GM15510 (cell line): ENCODE data around the gene DAPK1.

ENCODE experiments used
- POLR2A ChIP-seq: IDR thresholded peaks from 3 replicates; pipeline ENCODE4 v1.6.1; 2011; ENCODE audit warnings: borderline replicate concordance; ENCODE audit not compliant: insufficient read length; ENCODE audit errors: extremely low read depth

The DAPK1 gene

DNA sequence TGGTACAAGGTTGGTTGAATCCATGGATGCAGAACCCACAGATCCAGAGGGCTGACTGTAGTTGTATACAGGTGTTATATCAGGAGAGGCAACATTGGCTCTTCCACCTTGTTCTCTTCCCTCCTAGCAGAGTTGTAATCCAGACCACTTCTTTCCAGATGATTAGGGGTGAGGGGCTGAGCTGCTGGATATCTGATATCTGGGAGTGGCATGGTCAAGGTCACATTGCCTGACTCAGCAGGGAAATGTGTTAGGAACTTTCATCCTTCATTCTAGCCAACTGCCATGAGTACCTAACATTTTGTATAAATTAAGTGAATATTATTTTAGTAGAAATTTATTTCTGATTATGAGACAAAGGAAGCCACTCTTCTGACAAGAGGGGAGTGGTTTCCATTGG lies 7.3 kb downstream of the DAPK1 start:
- no peak for TF ChIP-seq POLR2A

DNA sequence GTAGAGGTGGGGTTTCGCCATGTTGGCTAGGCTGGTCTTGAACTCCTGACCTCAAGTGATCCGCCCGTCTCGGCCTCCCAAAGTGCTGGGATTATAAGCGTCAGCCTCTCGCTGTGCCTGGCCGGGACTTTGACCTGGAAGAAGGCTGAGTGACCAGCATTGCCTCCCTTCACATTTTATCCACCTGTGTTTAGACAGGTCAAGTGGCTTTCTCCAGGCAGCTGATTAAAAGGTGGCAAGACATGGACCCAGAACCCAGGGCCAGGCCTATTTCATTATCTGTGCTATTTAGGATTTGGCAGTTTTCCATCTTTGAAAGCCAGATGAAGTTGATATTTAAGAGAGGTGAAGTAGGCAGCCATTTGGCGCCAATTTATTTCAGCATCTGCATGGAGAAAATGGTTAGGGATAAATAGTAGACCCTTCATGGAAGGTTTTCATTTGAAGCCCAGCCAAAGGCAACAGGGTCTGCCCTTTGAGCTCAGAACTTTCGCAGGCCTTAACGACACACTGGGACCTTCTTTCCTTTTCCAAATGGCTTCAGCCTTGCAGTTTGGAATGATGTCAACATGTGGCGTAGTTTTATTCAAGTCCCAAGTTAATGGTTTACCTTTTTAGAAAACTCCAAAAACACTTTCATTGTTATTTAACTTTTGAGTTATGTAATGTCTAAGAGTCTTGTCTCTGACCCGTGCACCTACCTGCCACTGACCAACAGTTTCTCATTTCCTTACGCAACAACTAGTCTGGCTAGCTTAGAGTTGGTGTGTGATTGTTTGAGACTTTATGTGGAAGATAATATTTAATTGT lies 8.4 kb downstream of the DAPK1 start:
- no peak for TF ChIP-seq POLR2A

DNA sequence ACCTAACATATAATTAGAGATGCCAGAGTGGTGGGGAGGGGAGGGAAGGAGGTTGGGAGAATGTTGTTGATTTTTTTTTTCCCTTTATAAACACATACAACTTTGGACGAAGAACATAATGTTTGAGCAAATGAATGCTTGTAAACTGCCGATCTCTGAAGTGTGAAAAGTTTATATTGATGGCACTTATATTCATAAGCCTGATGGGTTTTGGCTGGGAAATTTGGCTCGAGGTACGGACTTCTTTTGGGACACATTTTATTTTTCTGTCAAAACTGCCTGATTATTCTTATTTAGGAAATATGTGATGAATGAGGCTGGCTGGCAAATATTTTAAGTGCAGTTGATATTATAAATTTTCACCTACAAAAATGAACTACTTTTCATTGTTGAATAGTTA lies 9.9 kb downstream of the DAPK1 start:
- TF ChIP-seq POLR2A, result no peak

DNA sequence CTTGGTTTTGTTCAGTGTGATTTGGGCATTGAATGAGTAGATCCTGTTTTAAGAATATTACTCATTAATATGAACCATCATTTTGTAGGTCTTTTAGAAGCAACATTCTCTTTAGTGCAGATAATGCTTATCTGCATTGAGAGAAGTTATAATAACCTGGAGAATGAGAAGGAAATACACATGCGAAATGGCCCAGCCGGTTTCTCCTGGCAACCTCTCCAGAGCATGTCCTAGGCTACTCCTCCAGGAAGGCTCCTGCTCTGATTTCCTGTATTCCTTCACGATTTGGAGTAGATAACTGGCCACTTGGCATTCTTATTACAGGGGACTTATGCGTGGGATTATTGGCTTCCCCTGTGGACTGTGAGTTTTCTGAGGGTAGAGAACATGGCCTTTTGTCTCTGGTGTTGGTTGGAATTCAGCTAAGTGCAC lies 12.6 kb downstream of the DAPK1 start:
- no peak for TF ChIP-seq POLR2A

DNA sequence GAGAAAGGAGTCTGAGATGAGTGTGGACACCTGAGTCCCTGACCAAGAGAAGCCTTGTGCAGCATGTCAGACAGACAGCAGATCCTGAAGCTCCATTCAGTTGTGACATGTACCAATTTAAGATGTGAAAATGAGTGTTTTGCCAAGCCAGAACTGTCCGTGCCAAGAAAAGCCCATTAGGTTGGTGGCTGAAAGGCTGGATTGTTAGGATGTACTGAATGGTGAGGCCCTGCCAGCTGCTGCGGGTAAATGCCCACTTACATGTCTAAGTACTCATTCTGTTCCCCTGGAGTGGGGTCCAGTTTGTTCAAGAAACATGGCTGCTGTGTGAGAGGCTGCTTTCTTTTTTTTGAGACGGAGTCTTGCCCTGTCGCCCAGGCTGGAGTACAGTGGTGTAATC lies 14.6 kb downstream of the DAPK1 start:
- no peak for TF ChIP-seq POLR2A

DNA sequence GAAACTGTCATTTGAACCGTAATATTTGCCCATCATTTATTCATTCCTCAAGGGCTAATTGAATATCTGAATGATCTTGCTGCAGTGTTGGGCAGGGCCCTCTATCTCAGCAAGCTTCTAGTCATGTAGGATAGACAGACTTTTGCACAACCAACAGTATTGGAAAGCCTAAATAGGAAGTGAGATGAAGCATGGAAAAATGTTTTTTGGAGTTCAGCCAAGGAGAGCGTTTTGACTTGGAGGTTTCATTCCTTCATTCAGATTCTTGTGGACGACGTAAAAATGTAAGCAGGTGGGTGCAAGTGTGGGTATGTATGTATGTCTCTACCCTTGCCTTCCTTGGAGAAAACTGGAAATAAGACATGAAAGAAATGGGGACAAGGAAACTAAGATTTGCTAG lies 15.5 kb downstream of the DAPK1 start:
- no peak for TF ChIP-seq POLR2A

DNA sequence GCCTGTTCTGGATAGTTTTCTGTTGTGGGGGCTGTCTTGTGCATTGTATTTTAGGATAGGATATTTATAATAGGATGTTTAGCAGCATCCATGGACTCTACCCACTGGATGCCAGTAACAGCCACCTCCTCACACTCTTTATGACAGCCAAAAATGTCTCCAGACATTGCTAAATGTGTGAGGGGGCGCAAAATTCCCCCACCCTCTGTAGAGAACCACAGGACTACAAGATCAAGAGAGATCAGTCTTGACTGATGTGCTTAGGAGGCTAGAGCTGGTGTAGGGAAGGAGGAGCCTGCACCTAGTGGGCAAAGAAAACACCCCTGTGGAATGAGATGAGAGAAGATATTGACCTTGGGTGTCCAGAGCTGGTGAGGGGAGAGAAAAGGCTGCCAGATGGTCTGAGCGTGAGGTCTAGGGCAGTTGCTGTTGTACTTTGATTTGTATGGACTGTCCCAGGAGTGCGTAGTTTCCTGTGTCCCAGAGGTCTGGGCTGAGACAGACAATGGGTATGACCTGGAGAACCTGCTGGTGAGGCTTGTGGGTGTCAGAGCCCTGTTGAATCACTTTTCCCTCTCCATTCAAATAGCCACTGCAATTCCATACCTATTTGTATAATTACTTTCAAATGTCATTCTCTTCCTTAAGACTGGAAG lies 16.3 kb downstream of the DAPK1 start:
- TF ChIP-seq POLR2A, result no peak

DNA sequence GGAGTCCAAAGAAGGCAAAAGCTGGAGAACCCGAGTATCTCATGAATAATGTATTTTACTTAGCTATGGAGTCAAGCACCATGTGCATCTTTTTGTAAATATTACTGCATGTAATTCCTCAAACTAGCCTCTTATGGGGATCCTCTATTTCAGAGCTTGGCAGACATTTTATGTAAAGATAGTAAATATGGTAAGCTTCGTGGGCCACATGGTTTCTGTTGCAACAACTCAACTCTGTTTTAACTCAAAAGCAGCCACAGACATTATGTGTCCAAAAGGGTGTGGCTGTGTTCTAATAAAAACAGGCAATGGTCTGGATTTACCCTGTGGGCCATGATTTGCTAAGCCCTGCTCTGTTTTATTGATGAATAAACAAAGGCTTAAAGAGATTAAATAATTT lies 17.3 kb downstream of the DAPK1 start:
- no peak for TF ChIP-seq POLR2A

DNA sequence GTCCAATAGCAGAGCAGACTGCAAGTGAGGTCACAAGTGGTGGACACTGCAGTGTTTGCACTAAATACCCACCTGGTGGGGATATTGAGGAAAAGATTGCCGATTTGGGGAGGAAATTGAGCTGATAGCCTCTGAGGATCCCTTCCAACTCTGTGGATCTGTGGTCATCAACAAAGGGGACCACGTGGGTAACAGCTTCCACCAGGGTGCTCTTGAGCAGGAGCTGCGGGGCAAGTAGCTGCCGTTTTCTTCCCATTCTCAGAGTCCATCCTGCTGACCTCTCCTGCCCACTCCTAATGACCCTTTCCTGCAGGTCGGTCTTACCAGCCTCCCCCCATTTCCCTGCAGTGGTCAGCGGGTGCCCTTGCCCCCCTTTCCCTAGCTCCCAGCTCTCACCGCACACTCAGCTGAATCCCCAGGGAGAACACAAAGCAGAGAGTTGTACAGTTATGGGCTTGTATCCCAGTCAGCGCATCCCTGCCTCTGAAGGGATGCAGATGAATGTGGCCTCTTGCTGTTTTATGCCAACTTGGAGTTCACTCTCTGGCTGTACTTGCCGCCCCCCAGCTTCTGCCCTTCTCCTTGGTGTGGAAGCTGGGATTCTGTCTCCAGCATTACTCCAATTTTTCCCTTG lies 18.0 kb downstream of the DAPK1 start:
- no peak for TF ChIP-seq POLR2A

DNA sequence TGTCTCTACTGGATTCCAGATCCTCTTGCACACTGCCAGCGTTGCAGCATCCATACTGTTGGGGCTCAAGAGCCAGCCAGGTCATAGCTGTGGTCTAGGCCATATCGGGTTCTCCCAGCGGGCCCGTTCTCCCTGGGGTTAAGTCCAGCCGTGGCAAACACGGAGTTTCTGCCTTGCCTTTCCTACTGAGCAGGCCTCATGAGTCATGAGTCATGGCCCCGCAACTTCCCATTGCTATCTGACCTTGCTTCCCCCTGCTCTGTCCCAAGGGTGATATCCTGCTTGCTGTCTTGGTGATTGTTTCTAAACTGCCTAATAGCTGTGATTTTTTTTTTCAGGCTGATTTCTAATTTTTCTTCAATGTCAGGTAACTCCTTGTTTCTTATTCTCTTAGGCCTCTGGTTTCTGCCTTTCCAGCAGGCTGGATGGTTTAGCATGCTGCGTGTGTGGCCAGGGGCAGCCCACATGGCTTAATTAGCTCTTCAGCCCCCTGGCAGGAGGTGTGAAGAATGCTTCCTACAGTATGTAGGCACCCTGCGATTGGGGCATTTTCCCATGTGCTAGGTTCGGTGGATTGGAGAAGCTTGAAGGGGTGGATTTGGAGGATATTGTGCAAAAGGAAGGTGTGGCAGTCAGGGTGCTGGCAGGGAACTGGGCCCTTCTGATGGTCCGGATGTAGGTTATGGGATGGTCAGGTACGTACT lies 18.7 kb downstream of the DAPK1 start:
- TF ChIP-seq POLR2A, result no peak

DNA sequence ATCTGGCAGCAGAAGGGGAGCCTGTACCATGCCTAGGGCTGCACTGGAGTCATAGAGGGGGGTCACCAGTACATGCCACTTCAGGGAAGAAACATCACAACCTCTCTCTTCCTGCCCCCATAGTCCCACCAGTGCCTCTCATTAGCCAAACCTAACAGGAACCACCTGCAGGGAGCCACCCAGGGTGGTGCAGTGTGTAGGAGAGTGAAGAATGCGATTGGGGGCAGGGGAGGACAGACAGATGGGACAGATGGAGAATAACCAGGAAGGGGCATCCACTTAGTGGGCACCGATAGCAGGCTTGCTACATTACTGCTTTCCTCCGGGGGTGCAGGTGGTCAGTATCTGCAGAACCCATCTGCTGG lies 19.2 kb downstream of the DAPK1 start:
- no peak for TF ChIP-seq POLR2A

DNA sequence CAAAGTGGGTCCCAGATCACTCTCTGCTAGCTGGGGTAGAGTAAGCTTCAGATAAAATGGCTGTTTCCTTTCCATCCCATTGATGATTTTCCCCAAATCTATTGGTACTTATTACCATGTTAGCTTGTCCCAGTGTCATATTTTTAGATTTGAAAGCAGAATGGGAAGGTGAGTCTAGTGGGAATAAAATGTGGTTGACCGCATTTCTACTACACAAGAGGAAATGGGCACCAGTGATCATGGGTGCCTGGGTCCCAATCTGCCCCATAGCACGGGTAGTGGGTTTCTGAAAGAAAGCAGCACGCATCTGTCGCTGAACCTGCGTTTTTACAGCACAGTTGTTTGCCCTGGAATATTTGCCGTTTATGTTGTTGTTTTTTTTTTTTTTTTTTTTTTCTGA lies 20.1 kb downstream of the DAPK1 start:
- no peak for TF ChIP-seq POLR2A

DNA sequence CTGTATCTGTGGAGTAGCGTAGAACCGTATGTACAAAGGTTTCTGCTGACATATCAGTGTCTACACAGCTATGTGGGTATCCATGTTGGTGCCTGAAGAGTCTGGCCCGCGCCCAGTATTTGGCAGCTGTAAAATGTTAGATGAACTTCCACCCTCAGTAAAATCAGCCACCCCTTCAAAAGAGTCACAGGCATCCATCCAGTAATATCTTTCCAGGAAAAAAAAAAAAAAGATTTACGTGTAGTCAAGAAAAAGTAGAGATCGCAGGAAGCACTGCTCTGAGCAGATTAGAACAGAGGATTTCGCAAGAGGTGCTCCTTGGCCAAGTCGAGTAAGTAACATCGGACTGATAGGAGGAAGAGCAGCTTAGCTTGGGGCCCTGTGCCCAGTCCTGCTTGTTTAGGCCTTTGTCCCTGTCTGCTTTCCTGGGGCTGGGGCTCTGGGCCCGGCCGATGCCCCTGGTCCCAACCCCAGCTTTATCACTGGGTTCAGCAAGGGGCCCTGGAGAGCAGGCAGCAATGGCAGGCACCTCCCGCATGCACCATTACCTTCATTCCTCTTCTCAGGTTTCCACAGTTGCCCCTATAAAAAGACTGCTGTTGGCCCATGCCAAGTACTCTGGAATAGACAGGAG lies 21.2 kb downstream of the DAPK1 start:
- TF ChIP-seq POLR2A, result no peak

DNA sequence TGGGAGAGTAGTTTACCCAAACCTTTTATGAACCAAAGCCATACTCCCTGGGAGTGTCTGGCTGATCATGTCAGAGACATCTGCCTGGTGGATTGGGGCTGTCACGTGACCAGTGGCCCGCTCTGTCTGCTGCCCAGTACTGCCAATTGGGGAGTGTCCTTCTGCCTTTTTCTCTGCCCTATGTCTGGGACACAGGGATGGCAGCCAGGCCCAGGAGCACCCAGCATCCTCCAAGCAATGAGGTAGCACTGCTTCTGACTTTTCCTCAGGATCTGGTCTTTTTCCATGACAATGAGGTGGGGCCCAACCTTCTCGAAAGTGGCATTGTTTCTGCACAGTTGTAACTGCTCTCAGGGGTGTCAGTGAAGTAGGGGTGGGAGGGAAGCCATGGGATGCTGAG lies 21.8 kb downstream of the DAPK1 start:
- TF ChIP-seq POLR2A, result no peak
